HG02571 (cell line): ENCODE measurements around the gene CHST8.
"Not testable (repeated sequence)": the region's sequence is repeated elsewhere in the genome, so short reads cannot be mapped to it uniquely, and the experiment has no call there.

Experiments
- ATAC-seq: cut with Tn5 transposase; IDR thresholded peaks from one replicate; pipeline ENCODE4 v1.9.1; 2021; ENCODE audit warnings: mild to moderate bottlenecking, moderate library complexity; ENCODE audit not compliant: unreplicated experiment

The CHST8 gene

GRCh38 chr19:33689138-33689746 lies 67.5 kb downstream of the CHST8 start:
- no peak for ATAC-seq

- ATAC-seq = no peak
Measured at GRCh38 chr19:33689868-33690267, 68.1 kb downstream of the CHST8 start.

DNA sequence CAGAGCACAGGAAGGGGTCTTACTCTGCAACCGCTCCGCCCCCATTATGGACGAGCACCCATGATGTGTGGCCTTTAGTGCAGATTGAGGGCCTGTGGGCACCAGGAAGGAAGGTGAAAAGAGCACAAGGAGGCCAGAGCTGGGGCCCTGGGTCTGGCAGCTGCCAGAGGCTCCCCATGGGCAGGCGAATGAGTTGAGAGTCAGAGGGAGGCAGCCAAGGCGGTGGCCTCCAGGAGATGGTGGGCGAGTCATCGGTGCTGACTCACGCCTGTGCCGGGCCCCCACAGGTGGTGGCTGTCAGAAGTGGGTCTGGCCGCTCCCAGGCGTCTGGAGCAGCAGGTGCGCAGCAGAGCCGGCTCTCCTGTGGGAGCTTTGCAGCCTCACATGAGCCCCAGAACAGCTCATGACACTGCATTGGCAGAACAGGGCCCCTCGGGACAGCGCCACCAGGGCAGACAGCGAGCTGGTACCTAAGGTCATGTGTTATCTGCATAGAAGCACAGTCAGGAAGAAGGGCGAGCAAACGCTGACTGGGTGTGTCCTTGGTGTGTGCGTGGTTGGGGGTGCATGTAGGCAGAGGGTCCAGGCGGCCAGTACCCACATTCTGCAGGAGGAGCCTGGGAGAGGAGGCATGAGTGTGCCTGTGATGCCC lies 68.8 kb downstream of the CHST8 start:
- ATAC-seq = no peak

DNA sequence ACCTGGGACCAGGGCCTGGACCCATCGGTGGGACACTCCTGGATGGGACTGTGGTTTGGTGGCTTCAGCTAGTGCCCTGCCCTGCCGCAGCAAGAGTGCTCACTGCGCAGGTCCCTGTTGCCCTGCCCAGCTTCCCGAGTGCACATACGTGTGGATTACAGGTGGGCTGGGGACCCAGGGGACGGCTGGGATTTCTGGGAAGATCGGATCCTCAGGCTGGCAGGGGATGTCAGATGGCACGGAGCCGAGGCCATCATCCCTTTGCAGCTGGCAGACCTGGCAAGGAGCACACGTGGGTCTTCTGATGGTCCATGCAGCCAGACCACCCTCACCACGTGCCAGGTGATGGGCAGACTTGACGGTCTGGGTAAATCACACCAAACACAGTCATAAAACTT lies 69.3 kb downstream of the CHST8 start:
- no peak for ATAC-seq

DNA sequence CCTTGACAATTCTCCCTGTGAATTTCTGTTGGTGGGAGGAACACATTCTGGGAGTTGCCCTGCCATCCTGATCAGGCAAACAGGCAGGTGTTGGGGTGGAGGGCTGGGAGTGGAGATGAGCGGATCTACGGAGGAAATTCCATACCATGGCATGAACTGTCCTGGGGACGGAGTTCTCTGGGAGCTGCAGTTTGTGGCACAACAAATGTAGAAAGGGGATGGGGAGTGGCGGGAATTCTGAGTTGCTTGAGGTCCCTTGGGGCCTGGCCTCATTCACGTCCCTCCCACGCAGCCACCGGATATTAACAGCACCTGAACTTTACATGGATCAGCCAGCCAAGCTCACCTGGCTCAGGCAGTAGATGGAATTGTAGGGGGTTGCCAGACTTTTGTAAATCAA lies 70.0 kb downstream of the CHST8 start:
- no peak for ATAC-seq

DNA sequence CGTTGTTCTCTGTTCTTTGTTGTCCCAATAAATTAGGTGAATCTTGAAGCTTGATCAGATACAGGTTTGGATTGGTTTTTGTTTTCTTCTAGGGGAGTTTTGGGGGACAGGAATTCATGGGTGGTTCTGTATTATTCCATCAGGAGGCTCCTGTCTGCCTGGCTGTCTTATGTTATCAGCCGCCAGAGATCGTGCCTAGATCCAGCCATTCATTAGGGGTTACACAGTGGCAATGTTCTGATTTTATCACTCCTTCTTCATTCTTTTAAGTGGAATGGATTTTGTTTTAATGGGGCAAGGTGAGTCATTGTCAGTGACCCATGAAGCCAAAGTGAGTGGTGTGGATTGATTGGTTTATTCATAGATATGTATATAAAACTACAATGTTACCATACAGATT lies 71.9 kb downstream of the CHST8 start:
- no peak for ATAC-seq

GRCh38 chr19:33695547-33695946 lies 73.8 kb downstream of the CHST8 start:
- not testable (repeated sequence) for ATAC-seq

DNA sequence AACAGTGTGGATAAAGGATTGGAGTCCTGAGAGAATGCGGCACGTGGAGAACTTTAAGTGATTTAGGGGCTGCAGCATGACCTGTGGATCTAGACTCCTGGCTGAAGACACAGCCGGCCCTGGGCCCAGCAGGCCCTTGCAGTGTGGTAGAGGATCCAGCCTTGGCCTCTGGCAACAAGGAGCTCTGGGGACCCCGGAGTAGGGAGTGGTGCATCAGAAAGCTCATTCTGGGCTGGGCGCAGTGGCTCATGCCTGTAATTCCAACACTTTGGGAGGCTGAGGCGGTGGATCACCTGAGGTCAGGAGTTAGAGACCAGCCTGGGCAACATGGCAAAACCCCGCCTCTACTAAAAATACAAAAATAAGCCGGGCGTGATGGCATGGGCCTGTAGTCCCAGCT lies 76.0 kb downstream of the CHST8 start:
- ATAC-seq = no peak

GRCh38 chr19:33698576-33699435 lies 77.1 kb downstream of the CHST8 start:
- no peak for ATAC-seq

GRCh38 chr19:33699754-33700407 lies 78.1 kb downstream of the CHST8 start:
- no peak for ATAC-seq

DNA sequence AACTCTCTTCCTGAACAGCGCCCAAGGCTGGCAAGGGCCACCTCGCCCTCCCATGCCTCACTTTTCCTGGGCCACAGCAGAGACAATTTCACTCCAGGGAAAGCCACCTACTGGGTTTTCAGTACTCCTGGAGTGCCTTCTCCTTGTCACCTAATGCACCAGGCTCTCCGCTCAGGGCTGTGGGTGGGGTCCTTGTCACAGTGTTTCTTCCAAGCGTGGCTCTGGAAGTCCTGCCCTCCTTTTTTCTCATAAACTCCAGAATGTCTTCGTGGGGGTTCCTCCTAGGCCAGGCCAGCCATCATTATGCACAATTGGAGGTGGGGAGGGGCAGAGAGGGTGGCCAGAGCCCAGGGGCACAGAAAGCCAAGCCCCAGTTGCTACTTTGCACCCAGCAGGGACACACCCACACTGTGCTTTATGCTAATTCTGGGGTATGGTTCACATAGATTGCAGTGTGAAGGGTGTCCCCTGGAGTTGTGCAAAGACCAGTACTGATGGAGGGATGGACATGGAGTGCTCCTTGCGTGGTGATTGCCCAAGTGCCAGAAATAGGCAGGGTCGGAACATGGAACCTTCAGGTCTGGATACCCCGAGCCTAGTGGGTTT lies 78.8 kb downstream of the CHST8 start:
- no peak for ATAC-seq

GRCh38 chr19:33701565-33701964 lies 79.8 kb downstream of the CHST8 start:
- no peak for ATAC-seq

DNA sequence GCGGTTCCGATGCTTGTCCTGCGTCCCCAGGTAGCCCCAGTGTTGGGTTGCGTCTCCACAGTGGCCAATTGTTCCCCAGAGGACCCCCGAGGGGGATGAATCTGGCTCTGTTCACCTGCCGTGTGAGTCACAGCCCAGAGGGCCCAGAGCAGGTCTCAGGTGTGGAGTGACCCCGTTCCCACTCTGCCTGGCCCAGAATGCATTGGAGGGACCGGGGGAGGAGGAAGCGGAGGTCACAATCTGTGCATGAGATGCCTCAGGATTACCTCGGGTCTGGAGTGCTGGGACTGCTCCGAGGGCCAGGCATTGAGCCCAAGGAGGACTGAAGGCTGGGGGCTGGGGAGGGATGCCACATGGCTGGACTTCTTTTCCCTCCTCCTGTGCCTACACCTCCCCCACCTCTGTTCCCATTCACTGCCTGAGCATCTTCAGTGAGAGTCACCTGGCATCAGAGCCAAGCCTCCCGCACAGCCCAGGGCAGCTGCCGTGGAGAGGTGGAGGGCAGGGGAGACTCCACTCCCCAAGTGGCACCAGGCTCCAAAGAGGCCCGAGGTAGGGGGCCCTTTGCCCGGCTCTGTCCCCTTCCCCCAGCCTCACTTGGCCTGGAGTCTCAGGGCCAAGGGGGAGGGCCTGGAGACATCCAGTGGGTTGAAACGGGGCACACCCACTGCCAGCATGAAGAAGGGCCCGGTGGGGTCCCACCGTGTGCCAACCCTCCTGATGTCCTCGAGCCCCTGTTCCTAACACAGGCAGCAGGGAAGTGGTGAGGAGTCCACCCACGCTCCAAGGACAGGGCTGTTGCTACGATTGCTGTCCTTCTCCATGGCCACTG lies 81.1 kb downstream of the CHST8 start:
- no peak for ATAC-seq

GRCh38 chr19:33703438-33703750 lies 81.6 kb downstream of the CHST8 start:
- no peak for ATAC-seq

- no peak for ATAC-seq
Measured at GRCh38 chr19:33703821-33704220, 82.1 kb downstream of the CHST8 start.

DNA sequence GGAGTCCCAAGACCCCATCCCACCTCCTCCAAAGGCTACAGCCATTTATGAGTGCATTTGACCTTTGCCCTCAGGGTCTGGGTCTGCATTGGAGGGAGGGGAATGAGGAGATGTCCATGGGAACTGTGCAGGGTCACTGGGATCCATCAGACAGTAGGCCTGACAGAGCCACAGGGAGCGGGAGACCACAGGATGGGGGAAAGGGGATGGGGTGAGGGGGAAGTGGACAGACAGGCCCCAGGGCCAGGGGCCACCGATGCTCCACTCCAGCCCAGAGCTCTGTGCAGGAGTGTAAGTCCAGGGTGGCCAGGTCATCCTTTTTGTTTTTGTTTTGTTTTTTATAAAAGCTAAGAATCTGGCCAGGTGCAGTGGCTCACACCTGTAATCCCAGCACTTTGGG lies 82.5 kb downstream of the CHST8 start:
- no peak for ATAC-seq

- ATAC-seq = no peak
Measured at GRCh38 chr19:33705090-33705847, 83.5 kb downstream of the CHST8 start.

DNA sequence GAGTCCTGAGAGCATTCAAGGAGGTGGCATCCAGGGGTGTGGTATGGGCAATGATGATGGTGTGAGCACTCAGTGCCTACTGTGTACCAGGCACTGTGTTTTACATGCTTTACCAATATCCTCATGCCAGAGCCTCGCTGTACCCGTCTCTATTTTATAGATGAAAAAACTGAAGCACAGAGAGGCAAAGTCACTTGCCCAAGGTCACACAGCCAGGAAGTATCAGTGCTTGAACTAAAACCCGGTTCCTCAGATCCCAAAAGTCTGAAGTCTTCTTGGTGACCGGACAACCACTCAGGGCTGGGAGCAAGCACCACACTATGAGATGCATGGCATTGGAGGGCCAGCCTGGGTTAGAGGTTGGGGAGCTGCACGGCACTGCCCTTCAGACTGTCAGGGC lies 84.1 kb downstream of the CHST8 start:
- no peak for ATAC-seq

DNA sequence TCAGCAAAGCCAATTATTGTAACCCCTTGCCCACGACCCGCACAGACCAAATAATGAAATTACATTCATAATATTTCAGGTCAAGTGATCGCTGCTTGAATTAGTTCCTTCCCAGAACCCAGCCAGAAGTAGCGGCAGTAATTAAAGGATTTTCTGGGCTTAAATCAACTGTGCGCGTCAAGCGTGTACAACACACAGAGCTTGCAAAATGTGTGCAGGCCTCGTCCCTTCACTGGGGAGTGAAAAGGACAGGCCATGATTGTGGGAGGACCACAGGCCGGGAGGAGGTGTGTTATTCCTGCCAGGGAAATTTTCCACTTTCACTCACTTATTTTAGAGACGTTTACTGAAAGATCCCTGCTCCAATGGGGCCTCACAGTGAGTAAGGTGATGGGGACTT lies 84.9 kb downstream of the CHST8 start:
- no peak for ATAC-seq

DNA sequence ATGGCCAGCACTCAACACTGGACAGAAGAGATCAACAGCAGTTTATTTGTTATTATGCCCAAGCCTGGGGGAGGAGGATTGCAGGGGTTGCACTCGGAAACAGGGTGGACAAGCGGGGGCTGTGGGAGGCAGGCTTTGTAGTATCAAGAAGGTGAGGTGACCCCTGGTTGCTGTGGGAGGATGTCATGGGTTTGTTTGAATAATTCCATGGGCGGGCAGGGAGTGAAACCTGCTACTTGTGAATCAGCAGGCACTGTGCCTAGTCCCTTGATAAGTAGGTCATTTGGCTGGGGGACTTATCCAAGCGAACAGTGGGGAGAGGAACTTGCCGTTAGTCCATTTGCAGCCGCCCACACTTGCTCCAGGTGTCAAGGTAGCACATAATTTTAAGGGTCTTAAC lies 90.5 kb downstream of the CHST8 start:
- no peak for ATAC-seq
